ENCODE measurements around the gene ATP6V1B1.

- TF ChIP-seq POLR2A (IDR thresholded peaks at IDR 0.05) (no peak), CTCF (IDR thresholded peaks at IDR 0.05) (no peak)
Observed at GRCh38 chr2:70935468-70936164, at the start of gene ATP6V1B1.
